ENCODE data around the gene DDX51. TPM values are rescaled to one million over a fixed set of nuclear protein-coding genes. Genes with fewer than 3 reads are reported as not detected.

The DDX51 gene
- total RNA-seq, 1 donor from 2014 or later, result 10.2 TPM

GRCh38 chr12:132102297-132102696 lies 41.8 kb downstream of the DDX51 start:
- Mint-ChIP-seq H3K9me3 (ENCODE audit: unreplicated experiment) (no peaks in the 10 kb centered on the region), H3K27me3 (ENCODE audit: low read depth, unreplicated experiment) (no peaks in the 10 kb centered on the region), H3K27ac (ENCODE audit: unreplicated experiment) (no peak overlapping the region), H3K4me1 (ENCODE audit: low read depth, unreplicated experiment) (no peaks in the 10 kb centered on the region), H3K36me3 (ENCODE audit: low read depth, unreplicated experiment) (peaks cover 21% of the 10 kb centered on the region), H3K4me3 (ENCODE audit: unreplicated experiment) (no peak overlapping the region)
- Histone ChIP-seq H3K9me3 (ENCODE audit: insufficient read depth, low read depth, low read length) (no peaks in the 10 kb centered on the region), H3K36me3 (ENCODE audit: insufficient read depth, low read length) (no peaks in the 10 kb centered on the region), H3K27ac (ENCODE audit: low read depth, low read length) (no peak overlapping the region), H3K4me3 (ENCODE audit: insufficient read depth, low read depth, low read length) (no peak overlapping the region), H3K4me2 (ENCODE audit: low read length) (no peak overlapping the region), H3K9ac (ENCODE audit: low read length) (no peak overlapping the region), H3K79me2 (ENCODE audit: insufficient read depth, low read length) (peaks cover 6% of the 10 kb centered on the region), H4K20me1 (ENCODE audit: insufficient read depth, low read length) (peaks cover 58% of the 10 kb centered on the region), H3K4me1 (ENCODE audit: insufficient read depth, low read length) (peaks cover 4% of the 10 kb centered on the region), H3K27me3 (ENCODE audit: insufficient read depth, low read length) (no peaks in the 10 kb centered on the region), H2AFZ (ENCODE audit: low read depth, low read length) (no peak overlapping the region)
- TF ChIP-seq, protein P1, sequence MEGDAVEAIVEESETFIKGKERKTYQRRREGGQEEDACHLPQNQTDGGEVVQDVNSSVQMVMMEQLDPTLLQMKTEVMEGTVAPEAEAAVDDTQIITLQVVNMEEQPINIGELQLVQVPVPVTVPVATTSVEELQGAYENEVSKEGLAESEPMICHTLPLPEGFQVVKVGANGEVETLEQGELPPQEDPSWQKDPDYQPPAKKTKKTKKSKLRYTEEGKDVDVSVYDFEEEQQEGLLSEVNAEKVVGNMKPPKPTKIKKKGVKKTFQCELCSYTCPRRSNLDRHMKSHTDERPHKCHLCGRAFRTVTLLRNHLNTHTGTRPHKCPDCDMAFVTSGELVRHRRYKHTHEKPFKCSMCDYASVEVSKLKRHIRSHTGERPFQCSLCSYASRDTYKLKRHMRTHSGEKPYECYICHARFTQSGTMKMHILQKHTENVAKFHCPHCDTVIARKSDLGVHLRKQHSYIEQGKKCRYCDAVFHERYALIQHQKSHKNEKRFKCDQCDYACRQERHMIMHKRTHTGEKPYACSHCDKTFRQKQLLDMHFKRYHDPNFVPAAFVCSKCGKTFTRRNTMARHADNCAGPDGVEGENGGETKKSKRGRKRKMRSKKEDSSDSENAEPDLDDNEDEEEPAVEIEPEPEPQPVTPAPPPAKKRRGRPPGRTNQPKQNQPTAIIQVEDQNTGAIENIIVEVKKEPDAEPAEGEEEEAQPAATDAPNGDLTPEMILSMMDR (IDR thresholded peaks at IDR 0.05; ENCODE audit: insufficient read depth, low read depth, low read length), result no peak
- TF ChIP-seq EZH2 (IDR thresholded peaks at IDR 0.05; ENCODE audit: insufficient read depth, low read length), result no peak
- FAIRE-seq (no peak), DNase-seq (ENCODE audit: low read depth) (no peak)

DNA sequence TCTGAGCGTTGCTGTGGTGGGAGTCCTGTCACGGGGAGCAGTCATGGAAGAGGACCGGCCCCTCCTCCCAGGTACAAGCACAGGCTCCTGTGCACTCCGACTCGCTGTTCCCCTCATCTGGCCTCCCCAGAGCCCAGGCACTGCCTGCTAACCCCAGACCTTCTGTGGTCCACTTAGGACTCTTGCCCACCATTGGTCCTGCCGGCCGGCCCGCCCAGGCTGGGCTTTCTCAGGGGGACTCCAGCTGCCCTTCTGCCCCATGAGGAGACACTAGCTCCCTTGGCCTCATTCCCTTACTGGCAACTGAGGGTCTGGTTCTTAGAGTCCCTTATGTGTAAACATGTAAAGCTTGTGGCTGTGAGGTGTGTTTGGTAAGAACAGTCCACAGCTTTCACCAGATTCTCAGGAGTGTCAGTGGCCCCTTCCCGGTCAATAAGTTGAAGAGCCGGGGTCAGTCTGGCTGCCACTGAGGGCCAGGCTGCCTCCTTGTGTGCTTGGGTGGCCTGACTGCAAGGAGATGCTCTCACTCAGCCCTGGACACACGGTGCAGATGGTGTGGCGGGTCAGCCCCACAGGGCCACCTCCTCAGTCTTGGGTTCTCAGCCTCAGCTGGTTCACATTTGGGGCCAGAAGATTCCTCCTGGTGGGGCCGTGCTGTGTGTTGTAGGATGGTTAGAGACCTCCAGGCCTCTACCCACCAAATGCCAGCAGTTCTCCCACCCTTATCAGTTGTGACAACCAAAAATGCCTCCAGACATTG lies 43.6 kb downstream of the DDX51 start:
- no peak overlapping the region for H2AFZ ChIP-seq (ENCODE audit: low read depth, low read length)
- H3K79me2 ChIP-seq (ENCODE audit: insufficient read depth, low read length), result peaks cover 16% of the 10 kb centered on the region
- no peak for FAIRE-seq

More for the DNA sequence above, 43.6 kb downstream of the DDX51 start:
- Mint-ChIP-seq H3K36me3 (ENCODE audit: low read depth, unreplicated experiment) (peaks cover 23% of the 10 kb centered on the region), H3K4me1 (ENCODE audit: low read depth, unreplicated experiment) (no peaks in the 10 kb centered on the region), H3K27ac (ENCODE audit: unreplicated experiment) (no peak overlapping the region), H3K9me3 (ENCODE audit: unreplicated experiment) (peaks cover 2% of the 10 kb centered on the region), H3K4me3 (ENCODE audit: unreplicated experiment) (no peak overlapping the region), H3K27me3 (ENCODE audit: low read depth, unreplicated experiment) (no peaks in the 10 kb centered on the region)
- H4K20me1 ChIP-seq (ENCODE audit: insufficient read depth, low read length), result peaks cover 64% of the 10 kb centered on the region
- DNase-seq (ENCODE audit: low read depth), result no peak
- no peaks in the 10 kb centered on the region for H3K36me3 ChIP-seq (ENCODE audit: insufficient read depth, low read length)
- no peak overlapping the region for H3K4me2 ChIP-seq (ENCODE audit: low read length)
- H3K4me3 ChIP-seq (ENCODE audit: insufficient read depth, low read depth, low read length), result no peak overlapping the region
- no peaks in the 10 kb centered on the region for H3K27me3 ChIP-seq (ENCODE audit: insufficient read depth, low read length)
- H3K4me1 ChIP-seq (ENCODE audit: insufficient read depth, low read length), result no peaks in the 10 kb centered on the region
- TF ChIP-seq, protein P1 (IDR thresholded peaks at IDR 0.05; ENCODE audit: insufficient read depth, low read depth, low read length), result no peak
- TF ChIP-seq EZH2 (IDR thresholded peaks at IDR 0.05; ENCODE audit: insufficient read depth, low read length), result no peak
- no peak overlapping the region for H3K9ac ChIP-seq (ENCODE audit: low read length)
- H3K27ac ChIP-seq (ENCODE audit: low read depth, low read length), result no peak overlapping the region
- no peaks in the 10 kb centered on the region for H3K9me3 ChIP-seq (ENCODE audit: insufficient read depth, low read depth, low read length)

Measured in astrocyte (in vitro differentiated cells and primary cell).